Measurements from ENCODE around the gene PSMG3. TPM values are rescaled to one million over a fixed set of nuclear protein-coding genes. Genes with fewer than 3 reads are reported as not detected.

PSMG3 gene
- 19.5 and 24.8 TPM in 2 replicates for total RNA-seq

DNA sequence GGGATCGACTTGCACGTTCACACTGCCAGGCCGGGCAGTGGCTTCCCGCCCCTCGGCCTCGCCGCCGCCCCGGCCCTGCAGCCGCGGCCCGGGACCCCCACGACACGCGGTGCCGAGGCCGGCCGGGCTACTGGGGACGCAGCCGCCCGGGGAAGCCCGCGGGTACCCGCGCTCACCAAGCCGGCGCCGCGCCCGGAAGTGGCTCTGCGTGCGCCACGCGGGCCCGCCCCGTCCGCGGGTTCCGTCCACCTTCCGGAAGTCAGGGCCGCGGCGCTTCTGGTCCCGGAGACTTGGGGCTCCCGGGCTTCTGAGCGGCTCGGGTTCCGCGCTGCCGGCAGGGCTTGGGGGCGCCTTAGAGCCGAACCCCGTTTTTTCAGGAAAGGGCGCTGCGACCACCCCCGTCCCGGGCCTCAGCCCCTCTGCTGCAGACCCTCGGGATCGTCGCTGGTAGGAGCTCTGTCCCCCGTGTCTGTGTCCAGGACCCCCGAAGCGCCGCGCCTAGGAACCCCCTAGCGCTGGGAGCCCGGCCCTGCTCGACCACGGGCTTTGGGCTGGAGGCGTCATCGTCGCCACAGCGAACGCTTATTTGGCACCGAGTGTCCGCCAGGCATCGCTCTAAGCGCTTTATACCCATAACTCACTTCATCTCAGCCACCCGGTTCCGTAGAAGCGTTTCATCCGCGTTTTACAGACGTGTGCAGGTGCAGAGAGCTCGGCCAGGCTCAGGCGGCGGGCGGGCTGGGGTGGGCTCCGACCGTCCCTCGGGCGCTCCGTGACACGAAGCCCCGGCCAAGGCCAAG, at the start of gene PSMG3:
Gene PSMG3, minus strand, starts transcription at position 200 of the 800 bp plus-strand sequence. CDS start 693 bp downstream, outside the sequence.

GRCh38 chr7:1555813-1556543, 13.9 kb downstream of the PSMG3 start, which contains the start of gene TMEM184A:
Gene TMEM184A (minus strand): TSS chr7:1556205. CDS start chr7:1555484, 721 bp downstream.

Other genes with a start within 250 kb of the PSMG3 start
- gene MICALL2, start 110.6 kb downstream of the PSMG3 start, total RNA-seq: 16.2 and 23.3 TPM in 2 replicates
- 36.3 and 45.3 TPM in 2 replicates for gene INTS1, start 65.6 kb downstream of the PSMG3 start, total RNA-seq
- gene MAFK, start 39.3 kb downstream of the PSMG3 start, total RNA-seq: 13.2 and 14.9 TPM in 2 replicates
- gene TMEM184A, start 13.8 kb downstream of the PSMG3 start, total RNA-seq: under 0.01 and 0.26 TPM in 2 replicates
- gene ELFN1, start 100.2 kb upstream of the PSMG3 start, total RNA-seq: 2.3 and 3.9 TPM in 2 replicates